HepG2 (cell line): ENCODE data around the gene CDHR5. TPM values are rescaled to one million over a fixed set of nuclear protein-coding genes. Genes with fewer than 3 reads are reported as not detected.

Source experiments
- BCL6 ChIP-seq: IDR thresholded peaks from 2 replicates; pipeline ENCODE4 v1.6.1; 2016; ENCODE audit warnings: missing genetic modification reagents, missing compliant biosample characterization
- CCDC6 ChIP-seq: sonication (generic); formaldehyde crosslinking; IDR thresholded peaks from 2 replicates; pipeline ENCODE4 v1.8.1; 2022; ENCODE audit warnings: mild to moderate bottlenecking, missing genetic modification reagents, moderate library complexity
- FOSL1 ChIP-seq: sonication (generic); formaldehyde crosslinking; IDR thresholded peaks from 2 replicates; pipeline ENCODE4 v1.9.0; 2021; ENCODE audit warnings: missing genetic modification reagents, borderline replicate concordance
- FOXP1 ChIP-seq, 2 experiments: fragments of 450-650 bp in 1 of 2; IDR thresholded peaks; 2 replicates each; pipeline ENCODE4 v1.6.1; 2017 to 2018; ENCODE audit warnings: antibody characterized with exemption in 1 of 2
- IKZF4 ChIP-seq: sonication (generic); formaldehyde crosslinking; IDR thresholded peaks from 2 replicates; pipeline ENCODE4 v1.5.1; 2020; ENCODE audit warnings: borderline replicate concordance, mild to moderate bottlenecking, low read depth, missing genetic modification reagents; ENCODE audit errors: not compliant biosample characterization
- ISL2 ChIP-seq: sonication (generic); formaldehyde crosslinking; IDR thresholded peaks from 2 replicates; pipeline ENCODE4 v1.5.0; 2020; ENCODE audit warnings: missing genetic modification reagents
- ONECUT2 ChIP-seq: sonication (generic); formaldehyde crosslinking; IDR thresholded peaks from 2 replicates; pipeline ENCODE4 v1.4.0; 2020; ENCODE audit warnings: missing genetic modification reagents
- SOX6 ChIP-seq, 2 experiments: fragments of 450-650 bp in 1 of 2; sonication (generic) in 1 of 2; formaldehyde crosslinking in 1 of 2; IDR thresholded peaks; 2 replicates each; pipeline versions ENCODE4 v1.4.0 to v1.6.1; 2017 to 2020; ENCODE audit warnings: antibody characterized with exemption in 1 of 2, mild to moderate bottlenecking in 1 of 2, missing genetic modification reagents in 1 of 2
- SRY ChIP-seq: sonication (generic); formaldehyde crosslinking; IDR thresholded peaks from 2 replicates; pipeline ENCODE4 v1.8.0; 2022; ENCODE audit warnings: mild to moderate bottlenecking, missing genetic modification reagents
- TBX2 ChIP-seq: sonication (generic); formaldehyde crosslinking; IDR thresholded peaks from 2 replicates; pipeline ENCODE4 v1.5.0; 2020; ENCODE audit warnings: missing genetic modification reagents, mild to moderate bottlenecking, borderline replicate concordance
- U2AF2 ChIP-seq: fragments of 200-400 bp; formaldehyde crosslinking; IDR thresholded peaks from 2 replicates; pipeline ENCODE4 v1.6.1; 2017; ENCODE audit warnings: low read depth, mild to moderate bottlenecking, low read length
- ZNF441 ChIP-seq: sonication (generic); formaldehyde crosslinking; IDR thresholded peaks from 2 replicates; pipeline ENCODE4 v1.7.0; 2021; ENCODE audit warnings: missing genetic modification reagents, borderline replicate concordance
- ZNF687 ChIP-seq: sonication (generic); formaldehyde crosslinking; IDR thresholded peaks from 2 replicates; pipeline ENCODE4 v1.5.1; 2020; ENCODE audit warnings: mild to moderate bottlenecking, missing genetic modification reagents, moderate library complexity
- ZNF773 ChIP-seq: sonication (generic); formaldehyde crosslinking; IDR thresholded peaks from 2 replicates; pipeline ENCODE4 v1.4.0; 2020; ENCODE audit warnings: missing genetic modification reagents, borderline replicate concordance
- polyA plus RNA-seq, 8 experiments: library from polyadenylated mRNA; depleted of rRNA in 3 of 8; stranded (reverse) in 7 of 8; unstranded in 1 of 8; fragments of >200 nt; fragmentation: Illumina TruSeq in 4 of 8; extraction: Trizol in 4 of 8; gene quantifications; 2 replicates each; pipeline versions ENCODE4 v1.2.1 to v1.2.3, GENCODE V29; 2011 to 2016; ENCODE audit warnings: low read depth in 4 of 8, missing spikeins in 1 of 8, mixed read lengths in 1 of 8; ENCODE audit not compliant: insufficient read depth in 1 of 8
- total RNA-seq, 5 experiments: library from RNA; depleted of rRNA; stranded (reverse); fragments of >200 nt; fragmentation: Illumina TruSeq; extraction: Trizol; gene quantifications; 2 replicates each; pipeline ENCODE4 v1.2.3, GENCODE V29; 2016; ENCODE audit warnings: low read depth in 1 of 5
- TF ChIP-seq, protein P1 (sequence below): sonication (generic); formaldehyde crosslinking; IDR thresholded peaks from 2 replicates; pipeline ENCODE4 v1.5.1; 2020; ENCODE audit warnings: mild to moderate bottlenecking, missing genetic modification reagents

Gene CDHR5
- total and polyA plus RNA-seq, 2 of the 13 experiments (the other 11 are each of a cell fraction or from before 2014, with no cell fraction given): 0.46 to 0.71 TPM

DNA sequence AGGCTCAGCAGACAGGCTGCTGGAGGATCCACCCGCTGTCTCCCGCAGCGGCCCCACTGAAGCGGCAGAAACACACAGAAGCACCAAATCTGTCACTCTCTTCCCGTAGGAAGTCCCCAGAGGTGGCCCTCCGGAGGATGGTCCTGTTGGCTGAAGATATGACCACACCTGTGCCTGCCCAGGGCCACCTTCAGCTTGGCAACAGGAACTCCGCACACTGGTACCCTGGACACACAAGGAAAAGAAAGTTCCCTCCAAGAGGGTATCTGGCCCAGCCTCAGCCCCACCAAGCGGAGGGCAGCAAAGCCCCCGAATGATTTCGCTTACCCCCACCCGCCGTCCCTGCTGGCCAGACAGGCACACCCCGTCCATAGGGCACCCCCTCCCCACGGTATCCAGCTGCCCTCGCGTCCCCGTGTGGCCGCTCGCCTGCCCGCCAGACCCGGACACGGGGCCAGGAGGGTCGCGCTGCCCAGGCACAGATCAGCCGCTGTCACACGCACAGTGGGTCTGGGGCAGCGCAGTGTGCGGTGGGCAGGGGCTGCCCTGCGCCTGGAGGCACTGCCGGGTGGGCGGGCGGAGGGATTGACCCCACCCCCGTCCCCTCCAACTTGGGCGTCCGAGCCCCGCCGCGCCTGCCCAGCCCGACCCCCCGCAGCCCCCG lies 57.0 kb downstream of the CDHR5 start (continued):
- TF ChIP-seq BCL6 (CRISPR knock-in tag): no peak
- TF ChIP-seq ZNF773 (CRISPR knock-in tag): no peak
- TF ChIP-seq SOX6 (IDR thresholded peaks at IDR 0.05): no peak
- no peak for TF ChIP-seq SOX6 (CRISPR knock-in tag; IDR thresholded peaks at IDR 0.05)
- 0 out of 2 replicates have a peak, but pooled peaks have one; percentile 8 for TF ChIP-seq CCDC6 (CRISPR knock-in tag)
- no peak for TF ChIP-seq U2AF2
- no peak for TF ChIP-seq FOSL1 (CRISPR knock-in tag)
- TF ChIP-seq ONECUT2 (CRISPR knock-in tag): no peak
- TF ChIP-seq IKZF4 (CRISPR knock-in tag): peak; percentile 76
- TF ChIP-seq FOXP1 (IDR thresholded peaks at IDR 0.05): no peak
- TF ChIP-seq FOXP1 (CRISPR knock-in tag; IDR thresholded peaks at IDR 0.05): no peak
- TF ChIP-seq ZNF441 (CRISPR knock-in tag): no peak
- TF ChIP-seq SRY (CRISPR knock-in tag): 0 out of 2 replicates have a peak, but pooled peaks have one; percentile 17
- TF ChIP-seq TBX2 (CRISPR knock-in tag): peak; percentile 31; the same call in 1 of the 2 replicates
- TF ChIP-seq, protein P1, sequence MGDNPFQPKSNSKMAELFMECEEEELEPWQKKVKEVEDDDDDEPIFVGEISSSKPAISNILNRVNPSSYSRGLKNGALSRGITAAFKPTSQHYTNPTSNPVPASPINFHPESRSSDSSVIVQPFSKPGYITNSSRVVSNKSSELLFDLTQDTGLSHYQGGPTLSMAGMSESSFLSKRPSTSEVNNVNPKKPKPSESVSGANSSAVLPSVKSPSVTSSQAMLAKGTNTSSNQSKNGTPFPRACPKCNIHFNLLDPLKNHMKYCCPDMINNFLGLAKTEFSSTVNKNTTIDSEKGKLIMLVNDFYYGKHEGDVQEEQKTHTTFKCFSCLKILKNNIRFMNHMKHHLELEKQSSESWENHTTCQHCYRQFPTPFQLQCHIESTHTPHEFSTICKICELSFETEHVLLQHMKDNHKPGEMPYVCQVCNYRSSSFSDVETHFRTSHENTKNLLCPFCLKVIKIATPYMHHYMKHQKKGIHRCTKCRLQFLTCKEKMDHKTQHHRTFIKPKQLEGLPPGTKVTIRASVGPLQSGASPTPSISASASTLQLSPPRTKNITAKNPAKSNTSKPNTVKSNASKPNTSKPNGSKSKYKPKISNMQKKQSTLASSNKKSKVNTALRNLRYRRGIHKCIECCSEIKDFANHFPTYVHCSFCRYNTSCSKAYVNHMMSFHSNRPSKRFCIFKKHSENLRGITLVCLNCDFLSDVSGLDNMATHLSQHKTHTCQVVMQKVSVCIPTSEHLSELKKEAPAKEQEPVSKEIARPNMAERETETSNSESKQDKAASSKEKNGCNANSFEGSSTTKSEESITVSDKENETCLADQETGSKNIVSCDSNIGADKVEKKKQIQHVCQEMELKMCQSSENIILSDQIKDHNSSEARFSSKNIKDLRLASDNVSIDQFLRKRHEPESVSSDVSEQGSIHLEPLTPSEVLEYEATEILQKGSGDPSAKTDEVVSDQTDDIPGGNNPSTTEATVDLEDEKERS (CRISPR knock-in tag): no peak
- TF ChIP-seq ISL2 (CRISPR knock-in tag): 0 out of 2 replicates have a peak, but pooled peaks have one; percentile 5
- TF ChIP-seq ZNF687 (CRISPR knock-in tag): peak; percentile 55
